Inferior parietal cortex (tissue), 1 donor: Measurements from ENCODE around the gene DECR2.
"Not testable (repeated sequence)": the region's sequence is repeated elsewhere in the genome, so short reads cannot be mapped to it uniquely, and the experiment has no call there.

Experiments
- DNase-seq: peaks from one replicate; pipeline ENCODE4 v3.0.0-alpha.2; 2016; ENCODE audit errors: extremely low spot score

DECR2 gene

DNA sequence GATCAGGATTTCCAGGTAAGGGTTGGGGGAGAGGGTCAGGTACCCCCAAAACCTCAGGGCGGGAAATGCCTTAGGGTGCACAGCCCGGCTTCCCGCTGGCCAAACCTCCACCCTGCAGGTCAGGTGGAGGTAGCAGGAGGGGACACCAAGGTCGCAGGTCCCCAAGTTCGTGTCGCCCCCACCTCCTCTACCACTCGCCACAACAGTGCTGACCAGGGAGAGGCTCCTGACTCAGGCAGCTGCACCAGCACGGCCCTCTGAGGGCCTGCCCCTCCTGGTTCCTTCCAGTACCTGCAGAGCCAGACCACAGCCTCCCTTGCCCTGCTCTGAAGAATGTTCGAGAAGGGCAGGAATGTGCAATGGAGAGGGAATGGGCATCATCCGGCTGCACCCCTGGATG lies 35.2 kb upstream of the DECR2 start:
- DNase-seq: no peak

DNA sequence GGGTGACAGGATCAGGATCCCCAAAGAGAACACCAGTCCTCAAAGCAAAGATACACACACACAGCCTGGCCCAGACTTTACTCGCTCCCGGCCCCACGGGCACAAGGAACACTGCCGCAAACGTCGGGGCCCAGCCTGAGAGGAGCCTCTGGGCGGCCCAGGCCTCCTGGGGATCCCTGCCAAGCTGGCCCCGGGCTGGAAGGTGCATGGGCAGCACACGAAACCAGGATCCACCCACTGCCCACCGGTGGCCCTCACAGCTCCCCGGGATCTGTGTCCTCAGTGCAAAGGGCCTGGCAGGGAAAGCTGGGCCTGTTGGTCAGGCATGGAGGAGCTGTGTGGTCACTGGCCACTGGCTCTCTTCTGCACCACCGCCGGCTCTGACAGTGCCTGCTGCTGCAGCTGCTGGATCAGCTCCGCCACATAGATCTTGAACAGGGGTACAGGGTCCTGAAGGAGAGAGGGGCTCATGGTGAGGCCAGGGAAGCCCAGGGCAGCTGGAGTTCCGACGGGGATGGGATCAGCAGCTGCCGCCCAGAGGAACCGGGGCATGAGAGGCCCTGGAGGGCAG lies 34.3 kb upstream of the DECR2 start:
- no peak for DNase-seq

DNA sequence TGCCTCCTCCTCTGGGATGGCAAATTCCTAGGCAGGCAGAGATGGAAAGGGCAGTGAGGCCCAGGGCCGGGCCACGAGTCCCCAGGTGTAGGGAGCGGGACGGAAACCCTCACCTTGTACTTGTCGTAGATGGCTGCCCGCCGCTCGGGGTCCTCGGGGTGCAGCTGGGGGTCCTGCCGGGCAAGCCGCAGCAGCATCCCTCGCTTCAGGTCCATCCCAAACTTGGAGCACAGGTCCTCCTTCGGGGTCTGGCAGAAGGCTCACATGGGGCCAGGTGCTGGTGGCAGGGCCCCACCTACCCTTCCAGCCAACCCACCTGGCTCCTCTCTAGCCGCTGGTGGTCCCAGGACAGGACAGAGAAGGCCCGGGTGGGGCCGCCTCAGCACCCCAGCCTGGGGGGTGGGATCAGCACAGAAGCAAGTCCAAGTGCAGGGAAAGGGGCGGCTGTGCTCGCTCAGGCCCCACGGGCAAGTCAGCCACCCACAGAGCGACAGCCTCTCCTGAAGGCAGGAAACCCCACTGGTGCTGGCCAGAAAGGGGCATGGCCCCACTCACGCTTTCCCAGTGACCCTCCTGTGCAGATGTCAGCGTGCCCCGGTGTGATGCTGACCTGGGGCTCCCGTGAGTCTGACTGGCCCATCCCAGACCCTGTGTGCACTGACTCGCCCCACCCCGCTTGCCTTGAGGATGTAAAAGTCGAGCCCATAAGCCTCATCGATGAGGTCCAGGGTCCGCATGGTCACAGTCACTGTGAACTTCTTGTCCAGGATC lies 33.1 kb upstream of the DECR2 start:
- no peak for DNase-seq

DNA sequence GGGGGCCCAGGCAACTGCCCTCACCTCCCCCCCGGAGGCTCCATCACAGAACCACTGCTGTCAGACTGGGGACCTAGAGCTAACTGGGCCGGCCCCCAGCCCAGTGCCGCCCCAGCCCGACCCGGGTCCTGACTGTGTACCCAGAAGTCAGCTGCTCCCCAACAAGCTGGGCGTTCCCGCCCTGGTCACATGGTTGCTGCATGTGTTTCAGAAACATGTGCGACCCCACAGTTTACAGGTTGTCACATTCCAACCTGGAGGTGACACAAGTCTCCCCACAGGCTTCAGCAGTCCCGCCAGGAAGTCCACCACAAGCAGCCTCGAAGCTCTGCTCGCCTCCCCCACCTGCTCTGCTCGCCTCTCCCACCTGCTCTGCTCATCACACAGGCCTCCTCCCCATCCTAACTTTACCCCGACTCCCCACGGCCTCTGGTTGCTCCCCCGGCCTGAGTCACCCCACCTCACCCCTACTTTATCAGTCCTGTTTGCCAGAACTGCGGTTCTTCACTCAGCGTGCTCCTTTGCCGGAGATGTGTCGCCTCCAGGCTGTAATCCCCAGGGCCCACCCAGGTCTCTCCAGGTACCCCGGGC lies 32.3 kb upstream of the DECR2 start:
- no peak for DNase-seq

DNA sequence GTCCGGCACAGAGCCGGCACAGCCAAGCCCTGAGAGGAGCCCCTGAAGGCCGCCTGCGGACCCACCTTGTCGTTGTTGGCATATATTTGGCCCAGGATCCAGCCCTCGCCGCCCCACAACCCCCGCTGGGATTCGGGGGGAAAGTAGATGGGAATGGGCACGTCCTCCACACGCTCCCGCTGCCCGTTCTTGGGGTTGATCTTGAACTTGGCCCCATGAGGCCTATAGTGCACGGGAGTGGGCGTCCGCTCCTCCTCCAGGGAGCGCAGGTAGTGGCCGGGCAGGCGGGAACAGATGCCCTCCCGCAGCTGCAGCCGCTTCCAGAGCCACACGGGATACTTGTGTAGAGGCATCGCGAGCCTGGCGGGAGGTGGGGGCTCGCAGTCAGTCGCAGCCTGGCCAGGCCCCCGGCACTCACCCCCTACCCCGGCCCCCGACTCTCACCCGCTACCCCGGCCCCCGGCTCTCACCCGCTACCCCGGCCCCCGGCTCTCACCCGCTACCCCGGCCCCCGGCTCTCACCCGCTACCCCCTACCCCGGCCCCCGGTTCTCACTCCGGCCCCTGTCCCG lies 31.7 kb upstream of the DECR2 start:
- DNase-seq: no peak

DNA sequence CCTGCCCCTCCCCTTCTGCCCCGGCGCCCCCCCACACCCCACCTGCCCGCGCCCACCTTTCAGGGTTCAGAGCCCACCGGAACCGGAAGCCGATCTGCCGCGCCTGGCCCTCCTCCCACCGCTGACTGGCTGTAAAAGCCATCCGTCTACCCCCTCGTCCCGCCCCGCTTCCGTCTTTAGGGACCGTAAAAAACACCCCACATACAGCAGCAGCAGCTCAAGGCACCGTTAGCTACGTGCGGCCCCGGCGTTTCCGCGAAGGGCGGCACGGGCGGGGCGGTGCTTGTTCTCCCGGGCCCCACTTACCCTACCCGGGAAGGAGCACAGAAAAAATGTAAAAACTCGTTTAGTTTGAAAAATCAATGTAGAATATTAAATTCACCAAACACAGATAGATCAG lies 31.2 kb upstream of the DECR2 start, which contains the start of gene MRPL28:
MRPL28 (minus strand) TSS at position 96 of the 400 bp plus-strand sequence. CDS start 320 bp downstream, outside the sequence.
- DNase-seq: peak; percentile 90

DNA sequence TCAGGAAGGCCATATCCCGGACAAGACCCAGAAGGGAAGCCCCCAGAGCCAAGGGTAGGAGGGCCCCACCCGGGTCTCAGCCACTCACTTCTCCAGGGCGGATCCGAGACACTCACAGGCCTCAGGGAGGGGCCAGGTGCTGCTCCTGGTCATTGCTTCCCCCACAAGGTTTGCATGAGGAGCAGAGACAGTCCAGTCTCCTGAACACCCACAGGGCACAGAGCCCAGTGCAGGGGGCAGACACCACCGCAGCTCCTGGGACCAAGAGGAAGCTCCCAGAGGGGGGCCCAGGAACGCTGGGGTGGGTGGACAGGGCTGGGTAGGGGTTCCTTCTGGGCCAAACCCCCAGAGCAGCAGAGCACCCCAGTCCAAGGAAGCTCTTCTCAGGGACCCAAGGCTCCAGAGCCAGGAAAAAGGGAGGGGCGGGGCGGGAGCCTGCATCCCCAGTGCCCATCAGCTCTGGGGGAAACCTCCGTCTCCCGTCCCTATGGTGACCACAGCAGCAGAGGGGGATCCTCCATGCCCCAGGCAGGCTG lies 30.6 kb upstream of the DECR2 start:
- DNase-seq: no peak

DNA sequence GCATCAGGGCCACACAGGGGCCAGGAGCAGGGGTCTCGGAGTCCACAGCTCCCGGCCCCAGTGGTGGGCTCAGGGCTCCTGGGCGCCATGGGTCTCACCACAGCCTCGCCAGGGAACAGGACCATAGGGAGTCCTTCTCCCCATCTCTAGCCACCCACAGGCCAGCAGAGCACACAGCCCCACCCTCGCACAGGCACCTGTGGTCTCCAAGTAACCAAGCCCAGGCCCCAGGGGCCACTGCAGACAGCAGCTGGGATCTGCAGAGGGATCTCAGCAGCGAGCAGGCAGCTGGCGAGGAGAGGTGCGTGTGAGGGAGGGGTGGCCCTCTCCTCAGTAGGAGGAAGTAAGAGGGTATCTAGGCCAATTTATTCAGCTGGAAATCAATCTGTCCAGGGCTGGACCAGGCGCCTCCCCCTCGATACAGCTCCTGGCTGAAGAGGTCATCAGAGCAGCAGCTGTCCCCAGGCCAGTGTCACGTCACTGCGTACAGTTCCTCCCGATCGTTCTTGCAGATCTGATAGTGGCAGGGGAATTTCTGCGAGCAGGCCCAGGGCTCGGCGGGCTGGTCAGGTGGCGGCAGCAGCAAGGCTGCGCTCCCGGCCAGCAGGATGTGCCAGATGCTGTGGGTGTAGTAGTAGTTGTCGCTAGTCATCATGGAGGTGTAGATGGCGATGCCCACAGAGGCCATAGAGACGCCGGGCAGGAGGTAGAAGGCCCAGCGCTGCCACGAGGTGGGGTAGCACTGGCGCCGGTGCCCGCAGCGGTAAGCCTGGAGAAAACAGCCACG lies 30.0 kb upstream of the DECR2 start:
- DNase-seq: no peak

DNA sequence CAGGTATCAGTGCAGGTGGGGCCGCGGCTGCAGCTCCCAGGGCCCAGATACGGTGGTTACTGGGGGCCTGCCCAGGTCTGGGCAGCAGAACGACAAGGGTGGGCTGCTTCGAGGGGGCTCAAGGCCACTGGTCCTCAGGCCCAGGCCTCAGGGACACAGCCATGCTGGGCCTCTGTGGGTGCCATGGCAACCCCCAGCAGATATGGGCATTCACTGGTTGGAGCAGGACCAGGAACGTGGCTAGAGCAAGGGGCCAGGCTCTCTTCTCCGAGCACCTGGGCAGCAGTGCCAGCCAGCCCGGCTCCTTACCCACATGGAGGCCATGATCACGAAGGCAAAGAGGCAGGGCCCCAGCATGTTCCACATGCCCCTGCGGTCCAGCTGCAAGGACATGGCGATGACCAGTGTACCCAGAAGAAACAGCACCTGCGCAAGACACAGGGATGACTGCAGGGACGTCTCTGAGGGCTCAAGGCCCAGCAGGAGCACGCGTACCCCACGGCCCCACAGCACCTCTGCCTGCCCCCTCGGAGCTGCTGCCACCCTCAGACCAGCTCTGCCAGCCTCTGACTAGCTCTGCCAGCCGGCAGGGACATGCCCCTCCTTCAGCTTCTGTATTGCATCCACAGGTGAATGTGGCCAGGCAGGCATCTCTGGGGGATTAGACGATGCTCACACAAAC lies 29.2 kb upstream of the DECR2 start:
- DNase-seq: no peak

DNA sequence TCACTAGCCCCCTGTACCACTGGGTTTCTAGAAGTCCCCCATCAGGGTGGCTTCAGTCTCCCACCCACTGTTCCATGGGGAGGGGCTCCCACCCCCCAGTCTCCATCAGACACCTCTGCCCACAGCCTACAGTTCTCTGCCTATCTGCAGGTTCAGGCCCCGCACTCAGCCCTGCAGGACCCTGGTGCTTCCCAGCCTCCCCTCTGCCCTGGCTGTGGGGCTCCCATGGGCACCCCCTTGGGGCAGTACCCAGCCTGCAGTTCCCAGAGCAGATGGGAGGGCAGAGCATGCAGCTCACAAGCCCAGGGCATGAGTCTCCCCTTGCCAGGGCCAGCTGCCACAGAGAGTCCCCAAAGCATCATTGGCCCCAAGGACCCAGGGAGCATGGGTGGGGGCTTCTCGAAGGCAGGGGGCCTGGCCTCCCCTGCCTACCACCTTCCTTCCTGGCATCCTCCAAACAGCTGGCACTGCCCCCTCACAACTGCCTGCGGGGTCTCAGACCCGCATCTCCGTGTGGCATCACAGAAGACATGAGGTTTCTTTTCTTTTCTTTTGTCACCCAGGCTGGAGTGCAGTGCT lies 28.6 kb upstream of the DECR2 start:
- DNase-seq: no peak

DNA sequence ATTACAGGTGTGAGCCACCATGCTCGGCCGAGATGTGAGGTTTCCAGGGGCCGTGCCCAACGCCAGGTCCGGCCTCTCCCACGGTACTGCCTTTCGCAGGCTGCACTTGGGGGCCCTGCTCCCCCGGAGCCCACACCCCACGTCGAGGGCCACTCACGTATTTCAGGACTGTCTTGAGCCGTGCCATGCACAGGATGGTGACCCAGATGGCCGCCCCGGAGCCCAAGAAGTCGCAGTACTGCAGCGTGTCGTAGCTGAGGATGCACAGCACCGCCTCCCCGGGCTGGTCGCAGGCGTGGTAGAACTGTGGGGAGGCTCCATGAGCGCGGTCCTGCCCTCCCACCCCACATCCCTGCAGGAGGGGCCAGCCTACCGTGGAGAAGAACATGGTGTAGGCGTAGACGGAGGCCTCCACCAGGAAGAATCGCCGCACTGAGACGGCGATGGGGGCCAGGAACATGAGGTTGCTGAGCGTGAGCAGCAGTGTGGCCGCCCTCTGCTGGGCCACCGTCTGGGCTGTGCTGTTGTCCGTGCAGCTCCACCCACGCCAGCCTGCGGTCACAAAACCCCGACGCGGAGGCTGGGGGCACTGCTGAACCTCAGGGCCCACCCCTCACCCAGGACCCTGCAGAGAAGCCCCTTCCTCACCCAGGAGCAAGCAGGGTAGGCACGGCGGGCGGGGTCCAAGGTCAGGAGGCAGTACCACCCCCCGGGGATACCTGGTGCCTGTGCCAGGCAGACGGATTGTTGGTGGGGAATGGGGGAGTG lies 27.7 kb upstream of the DECR2 start:
- DNase-seq: no peak

DNA sequence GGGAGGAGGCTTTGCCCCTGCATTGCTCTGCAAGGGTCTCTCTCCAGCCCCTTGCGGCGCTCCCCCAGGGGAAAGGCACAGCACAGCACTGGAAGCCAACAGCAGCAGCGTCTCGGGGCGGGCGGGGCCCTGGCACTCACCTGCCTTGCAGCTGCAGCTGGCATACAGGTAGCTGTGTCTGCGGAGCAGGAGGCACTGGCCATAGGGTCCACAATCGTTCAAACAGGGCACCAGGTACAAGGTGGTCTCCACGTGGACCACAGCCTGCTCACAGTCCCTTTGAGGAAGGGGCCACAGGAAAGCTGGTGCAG lies 27.1 kb upstream of the DECR2 start:
- DNase-seq: no peak

DNA sequence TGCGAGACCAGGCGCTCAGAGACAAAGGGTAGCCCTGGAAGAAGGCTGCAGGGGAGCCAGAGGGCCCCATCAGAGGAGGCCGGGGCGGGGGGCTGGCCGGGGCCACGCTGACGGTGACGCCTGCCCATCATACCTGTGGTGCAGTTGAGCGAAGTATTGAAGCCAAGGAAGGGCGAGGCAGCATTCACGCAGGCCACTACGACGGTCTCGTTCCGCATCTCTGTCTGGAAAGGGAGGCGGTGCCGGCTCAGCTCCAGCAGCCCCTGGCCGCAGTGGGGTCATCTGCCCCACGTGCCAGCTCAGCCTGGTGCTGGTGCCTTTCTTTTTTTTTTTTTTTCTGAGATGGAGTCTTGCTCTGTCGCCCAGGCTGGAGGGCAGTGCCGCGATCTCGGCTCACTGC lies 26.5 kb upstream of the DECR2 start:
- DNase-seq: no peak

DNA sequence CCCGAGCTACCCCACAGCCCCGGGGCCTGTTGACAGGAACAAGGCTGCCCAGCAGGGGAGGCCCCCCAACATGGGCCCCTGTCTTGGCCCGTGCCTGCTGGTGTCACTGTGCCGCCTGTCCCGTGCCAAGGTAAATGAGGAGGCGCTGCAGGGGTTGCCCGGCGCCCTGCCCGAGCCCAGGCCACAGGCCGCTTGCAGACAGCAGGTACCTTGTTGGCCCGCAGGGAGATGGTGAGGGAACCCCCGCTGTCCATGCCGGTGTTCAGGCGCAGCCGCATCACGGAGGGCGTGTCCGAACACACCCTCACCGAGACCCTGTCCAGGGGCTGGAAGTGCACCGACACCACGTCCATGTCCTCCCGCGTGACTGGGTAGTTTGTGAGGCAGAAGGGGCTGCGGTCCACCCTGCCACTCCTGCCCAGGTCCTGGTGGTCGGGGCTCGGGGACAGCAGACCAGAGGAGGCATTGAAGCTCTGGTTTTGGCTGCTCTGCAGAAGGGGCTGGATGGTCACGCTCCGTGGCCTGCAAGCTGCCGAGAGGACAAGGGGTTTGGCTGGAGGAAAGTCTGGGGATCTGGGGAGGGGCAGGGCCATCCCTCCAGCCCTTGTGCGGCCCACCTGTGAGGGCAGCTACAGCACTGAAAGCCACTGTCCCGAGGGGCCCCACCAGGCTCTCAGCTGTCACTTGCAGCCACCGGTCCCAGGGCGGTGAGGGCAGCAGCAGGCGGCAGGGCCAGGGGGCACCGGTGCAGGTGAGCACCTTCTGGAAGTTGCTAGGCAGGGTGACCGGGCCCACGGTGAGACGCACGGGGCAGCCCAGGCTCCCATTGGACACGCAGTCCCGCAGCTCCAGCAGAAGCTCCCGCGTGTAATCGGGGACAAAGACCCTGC lies 25.5 kb upstream of the DECR2 start:
- no peak for DNase-seq

DNA sequence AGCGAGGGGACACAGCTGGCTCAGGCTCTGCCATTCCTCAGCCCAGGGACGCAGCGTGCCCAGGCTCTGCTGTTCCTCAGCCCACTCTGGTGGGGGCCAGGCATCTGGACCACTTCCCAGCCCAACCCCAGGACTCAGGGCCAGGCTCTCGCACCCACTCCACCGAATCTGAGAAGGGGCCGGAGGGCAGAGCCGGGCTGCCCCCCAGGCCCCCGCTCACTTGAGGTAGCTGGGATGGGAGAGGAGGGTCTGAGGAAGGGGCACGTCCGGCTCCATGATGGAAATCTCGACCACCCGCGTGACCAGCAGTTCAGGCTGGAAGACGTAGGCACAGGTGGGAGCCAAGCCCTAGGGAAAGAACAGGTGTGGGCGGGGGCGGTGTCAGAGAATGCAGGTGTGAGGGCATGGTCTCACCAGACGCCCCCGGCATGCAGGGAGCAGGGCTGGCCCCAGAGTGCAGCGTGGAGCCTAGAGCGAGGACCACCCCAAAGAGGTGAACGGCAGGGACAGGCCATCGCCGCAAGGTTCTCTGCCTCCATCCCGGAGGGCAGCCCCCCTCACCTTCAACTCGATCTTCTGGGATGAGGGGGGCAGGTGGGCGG lies 24.8 kb upstream of the DECR2 start:
- DNase-seq: no peak

DNA sequence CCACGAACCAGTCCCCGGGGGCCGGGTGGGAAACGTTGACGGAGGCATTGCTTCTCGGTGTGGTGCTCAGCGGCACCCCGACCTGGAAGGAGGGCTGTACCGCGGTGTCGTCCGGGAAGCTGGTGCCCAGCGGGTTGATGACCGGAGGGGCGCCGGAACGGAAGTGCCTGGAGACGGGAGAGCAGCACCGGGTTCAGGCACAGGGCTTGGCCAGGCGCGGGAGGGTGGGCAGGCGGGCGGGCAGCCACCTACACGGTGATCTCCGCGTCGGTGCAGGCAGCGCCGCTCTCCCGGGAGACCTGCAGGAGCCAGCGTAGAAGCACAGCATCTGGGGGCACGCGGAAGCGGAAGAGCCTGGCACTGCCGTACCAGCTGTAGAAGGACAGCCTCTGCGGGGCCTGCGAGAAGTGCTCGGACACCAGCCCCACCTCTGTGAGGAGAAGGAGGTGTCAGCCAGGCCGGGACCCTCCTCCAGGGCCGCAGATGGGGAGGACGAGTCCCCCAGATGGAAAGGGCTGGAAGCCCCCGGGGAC lies 24.2 kb upstream of the DECR2 start:
- no peak for DNase-seq

DNA sequence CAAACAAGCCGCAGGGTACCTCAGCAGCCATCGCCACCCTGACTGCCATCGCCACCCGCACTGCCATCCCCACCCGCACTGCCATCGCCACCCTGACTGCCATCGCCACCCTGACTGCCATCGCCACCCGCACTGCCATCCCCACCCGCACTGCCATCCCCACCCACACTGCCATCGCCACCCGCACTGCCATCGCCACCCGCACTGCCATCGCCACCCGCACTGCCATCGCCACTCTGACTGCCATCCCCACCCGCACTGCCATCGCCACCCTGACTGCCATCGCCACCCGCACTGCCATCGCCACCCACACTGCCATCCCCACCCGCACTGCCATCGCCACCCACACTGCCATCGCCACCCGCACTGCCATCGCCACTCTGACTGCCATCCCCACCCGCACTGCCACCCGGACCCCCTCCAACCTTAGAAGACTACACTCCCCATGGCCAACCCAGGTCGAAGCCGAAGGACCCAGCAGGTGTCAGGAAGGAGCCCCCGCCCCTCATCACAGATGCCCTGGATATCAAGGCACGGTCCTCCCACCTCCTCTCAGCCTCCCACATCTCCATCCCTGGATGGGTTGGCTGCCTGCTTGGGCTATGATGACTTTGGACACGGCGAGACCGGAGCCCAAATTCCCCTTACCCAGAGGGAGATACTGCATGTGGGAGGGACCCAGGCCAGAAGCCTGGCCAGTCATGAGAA lies 23.4 kb upstream of the DECR2 start:
- not testable (repeated sequence) for DNase-seq

DNA sequence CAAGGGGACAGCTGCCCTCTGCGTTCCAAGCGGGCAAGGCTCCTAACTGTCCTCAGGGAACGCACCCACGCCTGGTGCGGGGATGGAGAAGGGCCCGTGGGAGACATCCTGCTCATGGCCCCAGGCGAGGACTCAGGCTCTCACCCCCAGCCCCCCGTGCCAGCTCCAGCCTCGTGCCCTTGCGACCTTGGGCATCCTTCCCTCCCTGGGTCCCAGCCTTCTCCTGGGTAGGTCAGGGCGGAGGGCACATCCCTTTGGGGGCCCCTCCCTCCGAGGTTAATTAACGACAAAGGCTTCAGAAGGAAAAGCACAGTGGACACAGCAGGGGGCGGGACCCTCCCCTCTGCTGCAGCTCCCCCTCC lies 22.9 kb upstream of the DECR2 start:
- DNase-seq: no peak
